ENCODE measurements around the gene BAIAP2. TPM values are rescaled to one million over a fixed set of nuclear protein-coding genes. Genes with fewer than 3 reads are reported as not detected.

BAIAP2 gene
- total and polyA plus RNA-seq, 2 donors (not counting 1 experiment from before 2014, with no cell fraction given) = 1.3 to 12.0 TPM

GRCh38 chr17:81094509-81095382 is 59.8 kb downstream of the BAIAP2 start:
- intact Hi-C loops (cut with micrococcal nuclease) = no loop called here
- no peak for DNase-seq
- H3K4me2 ChIP-seq (replicated peaks; ENCODE audit: low read depth, low read length, poor library complexity, severe bottlenecking) = no peak overlapping the region
- peak; percentile 48 for ATAC-seq (ENCODE audit: low read depth)
- no peaks in the 10 kb centered on the region for H3K36me3 ChIP-seq (replicated peaks in 1 of 2; ENCODE audit: control extremely low read depth in 1 of 2, control insufficient read depth in 1 of 2, extremely low read depth in 1 of 2, insufficient read depth in 2 of 2, low read length in 1 of 2)
- no peaks in the 10 kb centered on the region for H3K4me1 Mint-ChIP-seq
- H3K9ac ChIP-seq (ENCODE audit: low read length) = no peak overlapping the region
- H3K9me3 ChIP-seq (ENCODE audit: control extremely low read depth in 1 of 3, control insufficient read depth in 2 of 3, insufficient read depth in 1 of 3, low read length in 2 of 3) = no peaks in the 10 kb centered on the region
- TF ChIP-seq EZH2 (IDR thresholded peaks at IDR 0.05; ENCODE audit: borderline replicate concordance, insufficient read depth, low read depth, low read length, poor library complexity, severe bottlenecking) = no peak
- no peak for TF ChIP-seq CTCF (IDR thresholded peaks at IDR 0.05)
- no peak overlapping the region for H2AFZ ChIP-seq (ENCODE audit: insufficient read depth, low read depth, low read length, poor library complexity, severe bottlenecking)
- 85% methylated on average over 26 of the region's 33 CpGs for WGBS (ENCODE audit: insufficient coverage)
- no peaks in the 10 kb centered on the region for H4K20me1 ChIP-seq (ENCODE audit: control insufficient read depth, insufficient read depth, low read length, poor library complexity, severe bottlenecking)
- H3K27me3 ChIP-seq (replicated peaks in 1 of 4; ENCODE audit: control extremely low read depth in 1 of 4, control insufficient read depth in 3 of 4, insufficient read depth in 4 of 4, low read length in 3 of 4) = peaks cover 0 to 19% (median 2%) of the 10 kb centered on the region in 4 experiments
- no peaks in the 10 kb centered on the region for H3K4me1 ChIP-seq (ENCODE audit: control insufficient read depth in 2 of 2, insufficient read depth in 2 of 2, low read length in 2 of 2)
- H3K9me3 Mint-ChIP-seq (ENCODE audit: insufficient read depth) = no peaks in the 10 kb centered on the region
- no peak overlapping the region for H3K4me3 Mint-ChIP-seq
- H3K27ac Mint-ChIP-seq = no peak overlapping the region
- no peaks in the 10 kb centered on the region for H3K79me2 ChIP-seq (ENCODE audit: control insufficient read depth, insufficient read depth, low read length)
- ChIA-PET CTCF (no interaction called here), POLR2A (no interaction called here)
- peaks cover 11% of the 10 kb centered on the region for H3K27me3 Mint-ChIP-seq
- H3K4me3 ChIP-seq (ENCODE audit: control extremely low read depth in 1 of 5, extremely low read depth in 1 of 5, insufficient read depth in 1 of 5, low read depth in 2 of 5, low read length in 4 of 5) = no peak overlapping the region
- no peak overlapping the region for H3K27ac ChIP-seq (ENCODE audit: low read length in 2 of 2)

GRCh38 chr17:81095383-81095762 is 60.4 kb downstream of the BAIAP2 start:
- Histone ChIP-seq H3K9me3 (ENCODE audit: control extremely low read depth in 1 of 3, control insufficient read depth in 2 of 3, insufficient read depth in 1 of 3, low read length in 2 of 3) (no peaks in the 10 kb centered on the region), H3K36me3 (replicated peaks in 1 of 2; ENCODE audit: control extremely low read depth in 1 of 2, control insufficient read depth in 1 of 2, extremely low read depth in 1 of 2, insufficient read depth in 2 of 2, low read length in 1 of 2) (no peaks in the 10 kb centered on the region), H3K27ac (ENCODE audit: low read length in 2 of 2) (no peak overlapping the region), H3K4me3 (ENCODE audit: control extremely low read depth in 1 of 5, extremely low read depth in 1 of 5, insufficient read depth in 1 of 5, low read depth in 2 of 5, low read length in 4 of 5) (no peak overlapping the region), H3K4me2 (replicated peaks; ENCODE audit: low read depth, low read length, poor library complexity, severe bottlenecking) (no peak overlapping the region), H3K79me2 (ENCODE audit: control insufficient read depth, insufficient read depth, low read length) (no peaks in the 10 kb centered on the region), H3K27me3 (replicated peaks in 1 of 4; ENCODE audit: control extremely low read depth in 1 of 4, control insufficient read depth in 3 of 4, insufficient read depth in 4 of 4, low read length in 3 of 4) (peaks cover 0 to 20% (median 2%) of the 10 kb centered on the region in 4 experiments), H3K9ac (ENCODE audit: low read length) (no peak overlapping the region), H3K4me1 (ENCODE audit: control insufficient read depth in 2 of 2, insufficient read depth in 2 of 2, low read length in 2 of 2) (no peaks in the 10 kb centered on the region), H4K20me1 (ENCODE audit: control insufficient read depth, insufficient read depth, low read length, poor library complexity, severe bottlenecking) (no peaks in the 10 kb centered on the region), H2AFZ (ENCODE audit: insufficient read depth, low read depth, low read length, poor library complexity, severe bottlenecking) (no peak overlapping the region)
- TF ChIP-seq CTCF (IDR thresholded peaks at IDR 0.05) (no peak), EZH2 (IDR thresholded peaks at IDR 0.05; ENCODE audit: borderline replicate concordance, insufficient read depth, low read depth, low read length, poor library complexity, severe bottlenecking) (no peak)
- Mint-ChIP-seq H3K4me1 (no peaks in the 10 kb centered on the region), H3K27me3 (peaks cover 11% of the 10 kb centered on the region), H3K9me3 (ENCODE audit: insufficient read depth) (no peaks in the 10 kb centered on the region), H3K27ac (no peak overlapping the region), H3K4me3 (no peak overlapping the region)
- ATAC-seq (ENCODE audit: low read depth) = no peak
- no peak for DNase-seq
- POLR2A ChIA-PET = no interaction called here
- intact Hi-C loops (cut with micrococcal nuclease) = no loop called here
- 73% methylated on average over 9 of the region's 13 CpGs for WGBS (ENCODE audit: insufficient coverage)
- CTCF ChIA-PET = no interaction called here
